Central memory CD4-positive, alpha-beta T cell (primary cell): ENCODE measurements around the gene CLPTM1L.

ENCODE experiments used
- DNase-seq: peaks from one replicate; pipeline ENCODE4 v3.0.0; 2022

The CLPTM1L gene

DNA sequence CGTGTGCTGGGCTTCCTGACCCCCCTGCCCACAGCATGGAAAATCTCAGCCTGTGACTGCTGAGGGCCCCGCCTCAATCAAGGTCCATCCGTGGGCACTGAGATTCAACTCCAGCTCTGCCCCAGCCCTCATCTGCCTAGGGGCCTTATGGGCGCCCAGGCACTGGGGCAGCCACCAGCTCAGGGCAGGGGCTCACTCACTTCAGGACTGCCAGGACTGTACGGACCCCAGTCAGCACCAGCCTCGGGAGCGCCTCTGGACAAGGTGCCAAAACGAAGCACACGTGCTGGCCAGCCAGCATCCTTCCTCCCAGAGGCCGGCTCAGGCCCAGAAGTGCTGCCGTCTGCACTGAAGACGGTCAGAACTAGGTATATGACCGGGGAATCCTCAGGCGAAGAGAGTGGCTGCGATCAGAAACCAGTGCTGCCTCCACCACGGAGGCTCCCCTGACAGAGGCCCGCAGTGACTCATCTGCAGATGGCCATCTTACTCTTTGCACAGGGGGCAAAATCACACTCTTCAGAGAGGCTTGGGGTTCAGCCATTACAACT lies 19.6 kb downstream of the CLPTM1L start:
- no peak for DNase-seq

DNA sequence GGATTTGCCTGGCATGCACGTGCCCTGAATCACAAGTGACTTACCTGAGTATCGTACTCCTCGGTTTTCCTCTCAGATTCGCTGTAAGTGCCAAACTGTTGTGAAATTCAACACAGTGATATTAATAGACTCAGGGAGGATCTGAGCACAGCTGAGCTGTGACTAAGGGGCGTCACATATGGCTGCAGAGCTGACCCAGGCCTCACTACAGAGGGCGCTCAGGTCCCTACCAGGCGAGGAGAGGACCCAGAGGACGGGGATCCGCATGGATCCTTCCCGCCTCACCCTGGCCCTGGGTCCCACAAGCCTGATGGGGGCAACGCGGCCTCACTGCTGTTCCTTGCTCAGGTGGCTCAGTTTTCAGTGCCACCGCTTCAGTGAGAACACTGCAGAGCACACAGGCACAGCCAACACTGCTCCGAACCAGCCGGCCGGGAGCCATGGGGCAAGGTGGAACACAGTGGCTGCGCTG lies 20.1 kb downstream of the CLPTM1L start:
- no peak for DNase-seq

DNA sequence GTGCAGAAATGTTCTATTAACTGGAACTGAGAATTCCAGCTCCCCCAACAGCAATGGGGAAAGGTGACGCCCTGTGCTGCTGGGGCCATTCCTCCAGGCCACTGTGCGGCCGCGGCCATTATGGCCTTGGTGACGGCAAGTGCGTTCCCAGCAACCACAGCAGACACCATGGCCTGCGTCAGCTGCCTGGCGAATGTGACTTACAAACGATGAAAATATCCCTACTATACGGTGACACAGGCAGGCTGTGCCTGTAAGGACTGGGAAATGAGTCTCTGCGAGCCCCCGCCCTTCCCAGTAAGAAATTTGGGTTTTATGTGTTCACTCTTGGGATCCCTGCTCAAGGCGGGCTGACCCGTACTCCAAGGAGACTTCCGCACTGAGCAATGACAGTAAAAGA lies 20.6 kb downstream of the CLPTM1L start:
- no peak for DNase-seq

DNA sequence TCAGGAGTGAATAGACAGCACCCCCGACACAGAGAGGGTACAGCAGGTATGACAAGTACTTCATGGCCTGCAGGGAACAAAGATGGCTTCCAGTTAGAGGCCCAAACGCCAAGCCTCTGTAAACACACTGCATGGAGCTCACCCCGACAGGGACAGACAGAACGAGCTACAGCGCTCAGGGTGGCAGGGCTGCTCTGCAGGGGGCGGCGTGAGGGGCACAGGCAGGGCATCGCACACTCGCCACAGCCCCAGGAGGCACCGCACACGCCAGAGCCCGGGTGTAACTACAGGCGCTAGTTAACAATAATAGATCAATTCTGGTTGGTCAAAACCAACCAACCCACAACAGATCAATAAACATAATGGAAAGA lies 21.1 kb downstream of the CLPTM1L start:
- no peak for DNase-seq

DNA sequence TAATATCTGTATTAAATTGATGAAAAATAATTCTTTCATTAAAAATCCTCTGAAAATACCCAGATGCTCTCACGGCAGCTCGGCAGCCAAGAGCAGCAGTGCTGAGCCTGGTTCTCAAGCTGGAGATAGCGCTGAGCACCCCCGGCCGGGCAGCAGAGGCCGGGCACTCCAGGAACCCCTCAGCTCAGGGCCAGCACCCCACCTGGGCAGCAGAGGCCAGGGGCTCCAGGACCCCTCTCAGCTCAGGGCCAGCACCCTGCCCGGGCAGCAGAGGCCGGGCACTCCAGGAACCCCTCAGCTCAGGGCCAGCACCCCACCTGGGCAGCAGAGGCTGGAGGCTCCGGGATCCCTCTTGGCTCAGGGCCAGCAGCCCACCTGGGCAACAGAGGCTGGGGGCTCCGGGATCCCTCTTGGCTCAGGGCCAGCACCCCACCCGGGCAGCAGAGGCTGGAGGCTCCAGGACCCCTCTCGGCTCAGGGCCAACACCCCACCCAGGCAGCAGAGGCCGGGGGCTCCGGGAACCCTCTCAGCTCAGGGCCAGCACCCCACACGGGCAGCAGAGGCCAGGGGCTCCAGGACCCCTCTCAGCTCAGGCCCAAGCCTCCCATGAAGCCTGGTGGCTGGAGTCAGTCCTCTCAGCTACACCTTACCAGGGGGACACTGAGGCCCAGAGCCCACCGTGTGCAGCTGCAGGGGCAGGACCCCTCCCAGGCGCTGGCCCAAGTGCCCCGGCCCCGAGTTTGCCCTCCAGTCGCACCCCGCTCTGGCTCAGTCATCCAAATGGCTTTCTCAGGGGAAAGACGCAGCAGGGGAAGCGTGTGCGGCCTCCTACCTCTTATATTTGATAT lies 21.7 kb downstream of the CLPTM1L start:
- DNase-seq = no peak

DNA sequence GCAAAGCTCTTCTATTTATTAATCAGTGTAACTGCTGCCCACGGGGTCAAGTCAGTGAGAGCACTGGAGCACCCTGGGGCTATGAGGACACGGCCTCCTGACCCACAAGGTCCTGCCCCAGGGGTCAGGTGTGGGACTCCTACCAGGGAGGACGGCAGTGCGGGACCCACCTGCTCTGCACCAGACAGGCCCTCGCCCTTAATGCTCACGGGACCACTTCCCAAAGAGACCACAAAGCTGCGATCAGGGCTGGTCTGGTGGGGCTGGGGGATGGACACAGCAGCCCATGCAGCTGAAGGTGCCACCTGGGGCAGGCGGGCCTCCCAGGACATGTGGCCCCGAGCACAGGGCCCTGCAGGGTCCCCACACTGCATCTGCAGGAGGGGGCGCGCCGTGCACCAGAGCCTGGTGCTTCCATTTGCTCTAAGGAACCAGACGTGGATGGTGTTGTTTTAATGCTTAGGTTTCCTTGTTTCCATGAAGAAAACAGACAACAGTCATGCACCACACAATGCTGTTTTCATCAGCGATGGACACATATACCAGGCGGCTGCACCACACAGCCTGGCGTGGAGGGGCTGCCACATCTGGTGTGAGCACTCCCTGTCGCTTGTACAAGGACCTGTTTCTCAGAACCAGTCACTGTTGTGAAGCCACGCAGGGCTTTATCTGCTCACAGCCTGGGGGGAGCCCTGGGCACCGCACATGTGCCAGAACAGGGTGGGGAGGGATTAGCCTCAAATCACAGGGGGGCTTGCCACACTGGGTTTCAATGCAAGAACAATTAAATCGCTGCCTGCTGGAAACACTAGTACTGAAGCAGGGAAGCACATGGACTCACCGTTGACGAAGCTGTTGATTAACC lies 22.6 kb downstream of the CLPTM1L start:
- DNase-seq = no peak

DNA sequence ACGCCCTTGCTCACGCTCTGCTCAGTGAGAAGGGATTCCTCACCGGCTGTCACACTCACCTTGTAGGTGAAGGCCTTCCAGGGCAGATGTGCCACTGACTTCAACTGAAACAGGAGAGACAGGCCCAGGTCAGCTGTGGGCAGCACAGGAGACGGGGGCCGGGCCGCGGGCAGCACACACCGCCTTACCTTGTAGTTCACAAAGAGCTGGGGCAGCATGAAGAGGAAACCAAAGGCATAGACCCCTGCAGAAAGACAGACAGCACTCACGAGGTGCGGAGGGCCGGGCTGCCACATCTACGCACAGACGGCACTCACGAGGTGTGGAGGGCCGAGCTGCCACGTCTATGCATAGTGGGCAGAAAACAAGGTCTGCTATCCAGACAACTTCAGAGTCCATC lies 23.3 kb downstream of the CLPTM1L start:
- DNase-seq = no peak

DNA sequence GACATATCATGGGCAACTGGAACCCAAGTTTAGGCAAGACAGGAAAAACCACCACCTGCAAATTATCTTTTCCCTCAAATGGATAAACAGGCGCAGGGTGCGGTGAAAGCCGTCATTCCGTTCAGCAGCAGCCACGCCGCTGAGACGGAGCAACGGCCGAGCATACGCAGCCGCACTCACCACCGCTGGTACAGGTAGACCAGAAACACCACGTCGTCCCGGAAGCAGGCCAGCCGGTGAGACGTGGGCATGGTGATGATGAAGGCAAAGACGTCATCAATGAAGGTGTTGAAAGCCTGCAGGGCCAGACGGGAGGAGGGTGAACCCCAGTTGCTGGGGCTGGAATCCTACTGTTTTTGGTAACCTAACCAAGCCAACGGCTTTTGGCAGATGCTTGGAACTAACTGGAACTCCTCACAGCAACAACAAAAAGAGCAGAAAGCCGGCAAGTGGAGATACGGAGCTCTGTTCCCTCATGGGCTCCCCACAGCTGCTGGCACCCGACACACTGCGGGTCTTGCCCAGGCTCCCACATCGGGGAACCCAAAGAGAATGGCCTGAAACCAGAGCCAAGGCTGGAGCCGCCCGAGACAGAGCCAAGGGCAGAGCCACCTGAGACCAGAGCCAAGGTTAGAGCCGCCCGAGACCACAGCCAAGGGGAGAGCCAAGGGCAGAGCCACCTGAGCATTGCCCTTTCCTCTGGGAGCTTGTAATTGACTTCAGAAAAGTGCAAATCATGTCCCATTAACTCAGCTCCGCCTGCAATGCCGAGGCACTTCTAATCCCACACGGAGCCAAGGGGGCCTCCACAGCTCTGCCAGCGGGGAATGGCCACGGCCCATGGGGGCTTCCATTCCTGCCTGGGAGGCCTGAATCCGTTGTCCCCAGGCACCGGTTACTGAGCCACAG lies 24.2 kb downstream of the CLPTM1L start:
- DNase-seq = no peak

DNA sequence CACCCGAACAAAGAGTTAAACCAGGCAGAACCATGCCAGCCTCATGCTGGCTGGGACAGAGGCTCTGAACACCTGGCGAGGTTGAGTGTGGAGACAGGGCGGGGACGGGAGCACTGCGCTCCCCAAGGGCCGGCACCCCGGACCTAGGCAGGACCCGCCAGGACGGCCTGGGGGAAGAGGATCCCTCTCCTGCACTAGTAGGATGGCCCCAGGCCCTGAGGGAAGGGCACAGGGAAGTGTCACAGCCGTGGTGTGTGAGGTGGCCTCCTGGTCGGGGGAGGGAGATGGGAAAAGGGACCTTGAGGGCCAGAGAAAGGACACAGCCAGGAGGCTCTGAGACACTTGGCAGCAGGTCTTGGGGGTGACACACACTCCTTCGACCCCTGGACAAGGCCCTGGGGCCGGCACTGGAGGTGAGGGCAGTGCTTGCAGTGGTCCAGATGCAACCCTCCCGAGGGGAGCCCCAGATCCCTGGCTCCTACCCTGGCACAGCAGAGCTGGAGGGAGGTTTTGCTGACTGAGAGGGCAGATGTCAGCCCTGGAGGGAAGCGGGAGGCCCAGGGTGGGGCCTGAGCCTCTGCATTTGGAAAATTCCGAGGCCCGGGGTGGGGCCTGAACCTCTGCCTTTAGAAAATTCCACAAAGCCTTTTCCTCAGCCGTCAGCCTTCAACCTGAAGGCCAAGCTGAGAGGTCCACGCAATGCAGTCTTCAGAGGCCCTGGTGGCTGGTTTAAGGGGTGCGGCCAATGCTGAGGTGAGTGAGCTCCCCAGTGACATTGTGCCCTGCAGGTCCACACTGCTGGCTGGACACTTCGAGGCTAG lies 25.3 kb downstream of the CLPTM1L start:
- DNase-seq = no peak

DNA sequence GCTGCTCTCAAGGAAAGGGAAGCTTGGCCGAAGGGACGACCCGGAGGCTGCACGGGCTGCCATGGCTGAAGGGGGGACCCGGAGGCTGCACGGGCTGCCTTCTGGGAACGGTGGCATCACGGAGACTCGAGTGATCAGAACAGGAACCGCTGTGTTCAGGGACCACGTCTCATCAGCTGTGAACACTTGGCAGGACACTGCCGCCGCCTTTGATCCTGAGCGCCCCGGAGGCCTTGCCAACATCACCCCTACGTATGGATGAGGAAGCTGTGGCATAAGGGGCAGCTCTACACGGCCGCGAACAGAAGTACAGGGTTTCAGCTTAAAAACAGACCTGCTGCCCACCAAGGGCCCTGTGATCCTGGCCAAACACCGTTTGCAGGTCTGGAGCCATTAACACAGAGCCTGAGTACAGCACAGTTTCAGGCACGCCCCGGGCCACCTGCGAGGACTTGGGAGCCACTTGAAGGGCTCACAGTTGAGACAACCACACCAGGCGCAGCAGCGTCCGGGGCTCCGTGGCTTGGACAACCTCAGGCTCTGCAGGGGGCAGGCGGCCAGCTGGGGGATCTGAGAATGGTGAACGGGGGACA lies 26.1 kb downstream of the CLPTM1L start:
- DNase-seq = no peak

DNA sequence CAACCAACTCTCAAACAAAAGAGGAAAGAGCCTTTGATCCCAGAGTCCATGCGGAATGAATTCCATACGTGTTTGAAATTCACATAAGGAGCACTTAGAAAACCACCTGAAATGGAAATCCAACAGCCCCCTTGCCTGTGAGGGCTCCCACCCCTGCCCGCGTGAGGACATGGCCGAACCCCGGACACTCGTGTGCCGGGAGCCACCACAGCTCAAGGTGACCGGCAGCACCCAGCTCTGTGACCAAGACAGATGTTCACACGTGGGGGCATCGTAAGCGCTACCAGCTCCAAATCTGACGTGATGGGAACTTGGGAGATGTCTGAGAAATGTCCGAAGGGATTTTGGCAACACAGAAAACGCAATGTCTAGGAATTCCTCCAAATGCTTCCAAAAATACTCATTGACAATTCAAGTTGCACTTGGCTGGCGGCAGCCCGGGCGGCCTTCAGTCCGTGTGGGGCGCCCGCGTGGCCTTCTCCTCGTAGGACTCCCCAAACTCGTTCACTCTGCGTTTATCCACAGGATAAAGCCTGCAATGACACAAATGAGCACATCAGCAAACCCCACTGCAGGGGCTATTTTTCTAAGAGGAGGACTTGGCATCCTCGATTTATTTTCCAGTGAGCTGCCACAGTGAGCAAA lies 26.9 kb downstream of the CLPTM1L start:
- no peak for DNase-seq

DNA sequence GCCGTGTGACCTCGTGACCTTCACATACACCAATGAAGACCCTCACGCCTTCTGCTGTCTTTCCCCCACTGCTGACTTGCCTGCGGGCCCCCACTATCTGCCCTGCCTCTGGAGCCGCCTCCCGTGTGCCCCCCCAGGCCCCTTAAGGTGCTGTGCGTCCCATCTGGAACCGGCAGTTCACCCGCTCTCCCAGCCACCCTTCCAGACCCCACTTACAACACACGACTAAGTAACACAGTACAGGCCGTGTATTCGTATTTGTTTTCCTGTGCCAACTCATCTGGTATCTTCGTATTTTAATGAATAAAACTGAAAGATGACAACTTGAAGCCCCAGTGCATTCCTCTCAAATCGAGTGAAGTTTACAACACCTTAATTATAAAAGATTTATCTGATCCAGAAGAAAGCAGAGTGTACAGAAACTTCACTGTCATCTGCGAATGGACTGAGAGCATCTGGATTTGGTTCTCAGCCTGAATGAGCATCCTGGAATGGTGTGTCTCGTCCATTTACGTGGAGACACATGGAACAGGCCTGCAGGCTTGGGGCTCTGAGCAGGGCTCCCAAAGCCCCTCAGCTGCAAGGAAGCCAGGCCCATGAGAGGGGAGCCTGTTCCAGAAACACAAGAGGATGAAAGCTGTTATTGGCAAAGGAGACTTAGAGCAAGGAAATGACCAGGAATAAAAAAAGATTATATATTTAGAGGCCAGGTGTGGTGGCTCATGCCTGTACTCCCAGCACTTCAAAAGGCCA lies 28.1 kb downstream of the CLPTM1L start:
- no peak for DNase-seq

DNA sequence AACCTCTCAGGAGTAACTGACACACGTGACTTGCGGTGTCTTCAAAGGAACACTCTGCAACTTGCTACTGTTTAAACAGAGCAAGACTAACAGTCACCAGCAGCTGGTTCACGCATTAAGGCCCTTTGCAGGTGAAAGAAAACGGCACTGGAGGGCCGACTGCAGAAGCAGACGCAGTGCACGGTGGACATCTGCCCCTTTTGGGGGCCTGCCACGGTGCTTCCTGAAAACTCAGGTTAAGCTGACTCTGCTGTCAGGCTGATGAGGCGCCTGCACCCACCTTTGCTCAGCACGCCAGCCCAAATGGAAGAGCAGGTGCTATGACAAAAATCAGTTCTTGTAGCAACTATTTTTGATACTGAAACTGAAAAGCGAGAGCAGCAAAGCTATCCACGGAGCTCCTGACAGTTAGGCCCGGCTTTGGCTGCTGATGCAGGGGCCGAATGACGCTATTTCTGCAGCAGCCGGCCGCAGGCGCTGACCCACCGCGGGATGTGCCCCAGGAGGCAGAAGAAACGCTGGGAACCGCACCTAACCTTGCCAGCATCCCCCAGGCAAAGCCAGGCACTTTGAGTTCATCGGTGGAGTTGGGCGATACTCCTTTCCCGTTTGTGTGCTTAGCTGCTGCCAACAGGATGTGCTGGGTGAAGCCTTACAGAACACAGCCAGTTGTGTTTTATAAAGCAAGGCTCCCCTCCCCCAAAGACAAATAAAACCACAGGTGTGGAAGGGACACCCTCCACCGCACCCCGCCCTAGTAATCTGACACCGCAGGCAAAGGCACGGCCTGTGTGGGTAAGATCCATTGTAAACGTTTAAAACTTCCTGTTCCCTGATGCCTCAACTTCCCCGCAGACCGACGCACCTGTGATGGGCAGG lies 29.0 kb downstream of the CLPTM1L start:
- DNase-seq = peak; percentile 77

DNA sequence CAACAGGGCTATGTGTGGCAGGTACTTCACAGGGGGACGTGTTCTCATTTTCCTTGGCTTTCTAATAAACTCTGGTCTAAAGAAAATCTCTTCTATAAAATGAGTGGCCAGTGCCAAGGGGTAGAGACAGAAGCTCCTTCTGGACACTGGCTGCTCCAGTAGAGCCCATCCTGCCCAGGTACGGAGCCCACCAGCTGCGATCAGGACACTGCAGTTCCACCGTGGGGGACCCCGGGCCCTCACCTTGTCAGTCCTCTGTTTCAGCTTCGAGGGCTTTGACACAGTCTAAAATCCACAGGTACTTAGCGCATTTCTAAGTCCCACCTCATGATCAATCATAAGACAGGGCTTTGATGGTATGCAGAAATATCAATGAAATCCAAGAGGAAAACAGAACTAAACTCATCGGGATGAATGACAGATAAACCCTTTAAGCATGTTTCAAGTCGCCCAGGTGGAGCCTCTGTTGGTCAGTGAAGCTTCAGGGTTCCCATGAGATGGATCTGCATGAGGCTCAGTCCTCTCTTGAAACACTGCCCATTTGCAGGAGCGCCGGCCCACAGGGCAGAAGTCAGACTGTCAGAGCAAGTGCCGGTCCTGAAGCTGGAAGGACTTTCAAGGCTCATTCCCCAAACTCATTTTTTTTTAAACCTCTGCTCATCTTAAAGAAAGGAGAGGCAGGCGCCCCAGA lies 29.7 kb downstream of the CLPTM1L start:
- no peak for DNase-seq

DNA sequence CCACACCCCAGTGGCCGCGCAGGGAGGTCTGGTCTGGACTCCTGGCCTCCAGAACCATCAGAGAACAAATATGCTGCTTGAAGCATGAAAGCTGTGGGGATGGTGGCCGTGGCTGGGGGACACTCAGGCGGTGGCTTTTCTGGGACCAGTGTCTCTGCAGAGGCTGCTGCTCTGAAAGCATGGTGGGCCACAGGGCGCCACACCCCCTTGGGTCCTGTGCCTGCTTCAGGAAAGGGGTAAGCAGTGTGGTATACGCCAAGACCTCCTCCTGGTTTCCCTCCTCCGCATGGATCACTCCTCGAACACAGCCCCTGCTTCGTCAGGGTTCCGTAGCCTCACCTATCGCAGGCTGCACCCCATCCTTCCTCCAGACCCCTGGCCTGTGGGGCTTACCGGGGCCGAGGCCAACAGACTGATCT lies 30.3 kb downstream of the CLPTM1L start:
- DNase-seq = no peak

DNA sequence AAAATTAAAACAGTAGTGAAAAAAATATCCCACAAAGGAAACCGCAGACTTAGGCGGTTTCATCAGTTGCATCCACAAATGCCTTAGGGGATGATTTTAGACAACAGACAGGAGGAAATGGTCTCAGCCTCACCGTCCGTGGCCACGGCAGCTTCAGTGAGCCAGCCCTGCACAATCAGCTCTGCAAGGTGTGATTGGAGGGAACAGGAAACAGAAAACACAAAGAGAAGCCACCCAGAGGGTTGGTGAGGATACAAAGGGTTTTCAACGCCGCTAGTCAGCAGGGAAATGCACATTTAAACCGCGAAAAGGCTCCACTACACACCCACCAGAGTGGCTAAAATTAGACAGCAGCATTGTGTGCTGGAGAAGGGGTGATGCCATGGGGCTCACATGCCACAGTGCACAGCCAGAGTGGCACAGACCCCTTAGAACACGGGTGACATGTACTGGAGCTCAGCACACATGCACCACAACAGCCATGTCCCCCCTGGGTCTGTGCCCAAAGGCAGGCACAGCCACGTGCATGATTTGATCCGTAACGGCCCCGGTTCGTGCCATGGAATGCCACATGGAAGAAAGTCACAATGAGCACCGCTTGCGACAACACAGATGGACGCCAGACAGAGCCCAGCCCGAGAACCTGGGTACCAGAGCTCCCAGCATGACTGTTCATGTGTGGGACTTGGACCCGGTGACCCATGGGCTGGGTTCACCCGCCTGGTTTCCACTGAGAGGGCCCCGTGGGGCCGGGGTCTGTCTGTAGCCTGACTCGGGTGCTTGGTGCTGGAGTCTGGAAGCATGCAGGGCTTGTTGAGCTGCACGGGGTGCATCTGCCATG lies 31.7 kb downstream of the CLPTM1L start:
- DNase-seq = peak; percentile 63

DNA sequence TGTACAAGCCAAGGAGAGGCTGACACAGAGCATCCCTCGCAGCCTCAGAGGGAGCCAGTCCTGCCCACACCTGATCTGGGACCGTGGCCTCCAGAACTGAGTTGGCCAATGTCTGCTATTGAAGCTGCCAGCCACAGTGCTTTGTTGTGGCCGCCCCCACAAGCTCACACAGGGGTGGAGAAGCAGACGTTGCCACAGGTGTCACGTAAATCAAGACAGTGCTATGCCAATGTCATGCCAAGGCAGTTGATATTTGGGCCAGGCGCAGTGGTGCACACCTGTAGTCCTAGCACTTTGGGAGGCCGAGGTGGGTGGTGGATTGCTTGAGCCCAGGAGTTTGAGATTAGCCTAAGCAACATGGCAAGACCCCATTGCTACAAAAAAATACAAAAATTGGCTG lies 32.7 kb downstream of the CLPTM1L start:
- DNase-seq = peak; percentile 66
